GM18502 (cell line): ENCODE data around the gene TSHZ1.

ENCODE experiments used
- ATAC-seq: cut with Tn5 transposase; IDR thresholded peaks from one replicate; pipeline ENCODE4 v1.9.1; 2021; ENCODE audit warnings: mild to moderate bottlenecking; ENCODE audit not compliant: unreplicated experiment, poor library complexity

The TSHZ1 gene

GRCh38 chr18:75207310-75208154 is 3.1 kb upstream of the TSHZ1 start:
- peak; percentile 8 for ATAC-seq

- ATAC-seq, result peak; percentile 10
These were observed 2.3 kb upstream of the TSHZ1 start for GRCh38 chr18:75208155-75208835.

- ATAC-seq, result peak; percentile 17
These were observed 1.8 kb upstream of the TSHZ1 start for GRCh38 chr18:75208836-75209128.

GRCh38 chr18:75209129-75209950 is 1.3 kb upstream of the TSHZ1 start, which contains the start of gene PTGR3:
PTGR3 (minus strand) TSS chr18:75209139; CDS start chr18:75209058, 81 bp downstream.
- peak; percentile 50 for ATAC-seq

- no peak for ATAC-seq
These were observed 692 bp upstream of the TSHZ1 start for GRCh38 chr18:75209951-75210258.

- no peak for ATAC-seq
These were observed 515 bp downstream of the TSHZ1 start for GRCh38 chr18:75211002-75211621.

GRCh38 chr18:75211626-75211952 is 992 bp downstream of the TSHZ1 start:
- ATAC-seq, result no peak

- no peak for ATAC-seq
These were observed 1.6 kb downstream of the TSHZ1 start for GRCh38 chr18:75211953-75212750.

- no peak for ATAC-seq
These were observed 2.1 kb downstream of the TSHZ1 start for GRCh38 chr18:75212751-75213090.

GRCh38 chr18:75213611-75214331 is 3.2 kb downstream of the TSHZ1 start:
- no peak for ATAC-seq

- ATAC-seq, result no peak
These were observed 3.7 kb downstream of the TSHZ1 start for GRCh38 chr18:75214332-75214690.

GRCh38 chr18:75214766-75215510 is 4.3 kb downstream of the TSHZ1 start:
- ATAC-seq, result no peak

GRCh38 chr18:75215663-75216062 is 5.1 kb downstream of the TSHZ1 start:
- no peak for ATAC-seq

GRCh38 chr18:75216212-75216910 is 5.8 kb downstream of the TSHZ1 start:
- ATAC-seq, result no peak

- no peak for ATAC-seq
These were observed 6.5 kb downstream of the TSHZ1 start for GRCh38 chr18:75216911-75217689.

GRCh38 chr18:75218065-75218923 is 7.7 kb downstream of the TSHZ1 start:
- ATAC-seq, result no peak
